Neural cell (in vitro differentiated cells): ENCODE measurements around the gene FGD5.

Experiments used
- CTCF ChIP-seq: fragments of 450-650 bp; IDR thresholded peaks from 2 replicates; pipeline ENCODE4 v1.5.1; 2014; ENCODE audit warnings: antibody characterized with exemption, mild to moderate bottlenecking, moderate library complexity; ENCODE audit not compliant: poor library complexity, severe bottlenecking
- EZH2 ChIP-seq: fragments of 200-600, 300-800 bp; shearing (Covaris generic), sonication (generic); IDR thresholded peaks from 2 replicates; pipeline ENCODE4 v1.6.1; 2014; ENCODE audit warnings: antibody characterized with exemption, low read length, borderline replicate concordance, mild to moderate bottlenecking; ENCODE audit not compliant: insufficient read depth, poor library complexity, severe bottlenecking

- no peak for TF ChIP-seq CTCF
- TF ChIP-seq EZH2, result no peak
Measured at GRCh38 chr3:14962762-14963161, 144.0 kb downstream of the FGD5 start.
